RWPE2 (cell line): Measurements from ENCODE around the gene ERI2.

Experiments used
- ATAC-seq: fragments of 200-7000 bp; cut with Tn5 transposase; 3 replicates; pipeline ENCODE4 v1.9.1; 2021; ENCODE audit warnings: low read depth
- DNase-seq: peaks from one replicate; pipeline ENCODE4 v3.0.0-alpha.2; 2020; ENCODE audit warnings: low spot score
- H3K27ac ChIP-seq: fragments of 450-650 bp; 2 replicates; pipeline ENCODE4 v1.5.1; 2017; ENCODE audit warnings: mild to moderate bottlenecking; ENCODE audit not compliant: poor library complexity, severe bottlenecking
- H3K27me3 ChIP-seq: fragments of 250-450 bp; sonication (Bioruptor Pico); 2 replicates; pipeline ENCODE4 v1.5.1; 2021; ENCODE audit warnings: mild to moderate bottlenecking, moderate library complexity; ENCODE audit not compliant: insufficient read depth, poor library complexity, severe bottlenecking
- H3K36me3 ChIP-seq: fragments of 250-450 bp; sonication (Bioruptor Pico); 2 replicates; pipeline ENCODE4 v1.5.1; 2020; ENCODE audit warnings: low read depth, mild to moderate bottlenecking, moderate library complexity
- H3K4me1 ChIP-seq: fragments of 250-450 bp; sonication (Bioruptor Pico); 2 replicates; pipeline ENCODE4 v1.5.1; 2021; ENCODE audit warnings: mild to moderate bottlenecking, moderate library complexity; ENCODE audit not compliant: insufficient read depth, poor library complexity, severe bottlenecking
- H3K4me3 ChIP-seq: fragments of 250-450 bp; sonication (Bioruptor Pico); 2 replicates; pipeline ENCODE4 v1.5.1; 2021; ENCODE audit warnings: mild to moderate bottlenecking, moderate library complexity; ENCODE audit not compliant: severe bottlenecking
- H3K9me3 ChIP-seq: fragments of 250-450 bp; sonication (Bioruptor Pico); 2 replicates; pipeline ENCODE4 v1.5.1; 2021; ENCODE audit warnings: mild to moderate bottlenecking, moderate library complexity; ENCODE audit not compliant: severe bottlenecking
- CTCF ChIP-seq: fragments of 450-650 bp; IDR thresholded peaks from one replicate; pipeline ENCODE4 v1.5.1; 2017; ENCODE audit warnings: mild to moderate bottlenecking, moderate library complexity; ENCODE audit not compliant: poor library complexity, severe bottlenecking

ERI2 gene

GRCh38 chr16:20806168-20807050 lies at the start of gene ERI2, which contains the start of gene REXO5:
Gene ERI2 (minus strand): TSS chr16:20806472. CDS start chr16:20806430, 42 bp downstream.
Gene REXO5 (plus strand): TSS chr16:20806527. CDS start chr16:20806954, 427 bp downstream.
- TF ChIP-seq CTCF, result peak; percentile 60
- Histone ChIP-seq H3K4me1 (no peaks in the 10 kb centered on the region), H3K27ac (peak within 1 kb of the TSS; percentile 84), H3K9me3 (no peaks in the 10 kb centered on the region), H3K36me3 (peaks cover 16% of the 10 kb centered on the region), H3K27me3 (no peaks in the 10 kb centered on the region), H3K4me3 (peak within 1 kb of the TSS; percentile 57)
- ATAC-seq (peak; percentile 87), DNase-seq (peak; percentile 87)

GRCh38 chr16:20854963-20855362 lies 48.7 kb upstream of the ERI2 start:
- H3K27me3 ChIP-seq, result no peaks in the 10 kb centered on the region
- no peak overlapping the region for H3K27ac ChIP-seq
- no peak for TF ChIP-seq CTCF
- peaks cover 16% of the 10 kb centered on the region for H3K36me3 ChIP-seq
- no peak for DNase-seq
- H3K4me3 ChIP-seq, result no peak overlapping the region
- ATAC-seq, result no peak
- H3K9me3 ChIP-seq, result no peaks in the 10 kb centered on the region
- peaks cover 23% of the 10 kb centered on the region for H3K4me1 ChIP-seq

GRCh38 chr16:20853981-20854620 lies 47.8 kb upstream of the ERI2 start:
- no peak for TF ChIP-seq CTCF
- no peak for ATAC-seq
- H3K27ac ChIP-seq, result peak overlapping the region; percentile 80
- H3K27me3 ChIP-seq, result no peaks in the 10 kb centered on the region
- H3K36me3 ChIP-seq, result peaks cover 12% of the 10 kb centered on the region
- no peak overlapping the region for H3K4me3 ChIP-seq
- peaks cover 28% of the 10 kb centered on the region for H3K4me1 ChIP-seq
- DNase-seq, result no peak
- no peaks in the 10 kb centered on the region for H3K9me3 ChIP-seq

- Histone ChIP-seq H3K4me1 (peaks cover 28% of the 10 kb centered on the region), H3K9me3 (no peaks in the 10 kb centered on the region), H3K4me3 (no peak overlapping the region), H3K36me3 (peaks cover 10% of the 10 kb centered on the region), H3K27me3 (no peaks in the 10 kb centered on the region), H3K27ac (peak overlapping the region; percentile 80)
- DNase-seq (no peak), ATAC-seq (no peak)
- TF ChIP-seq CTCF, result no peak
Observed at GRCh38 chr16:20853143-20853542, 46.9 kb upstream of the ERI2 start.
